Activated T-cell treated with anti-CD3 and anti-CD28 coated beads, Interleukin-2, amount 50 U/mL, for 72 hours (primary cell): ENCODE data around the gene ALG10. TPM values are rescaled to one million over a fixed set of nuclear protein-coding genes. Genes with fewer than 3 reads are reported as not detected.
"Not testable (repeated sequence)": the region's sequence is repeated elsewhere in the genome, so short reads cannot be mapped to it uniquely, and the experiment has no call there.

Source experiments
- ATAC-seq, 2 donors: fragments of 150-1000 bp; cut with Tn5 transposase; replicated peaks in 1 of 2; 2 replicates each; pipeline ENCODE4 v1.10.0; 2021; ENCODE audit warnings: moderate library complexity in 2 of 2, mild to moderate bottlenecking in 1 of 2
- DNase-seq, 2 donors: peaks; one replicate each; pipeline ENCODE4 v3.0.0; 2021 to 2022; ENCODE audit warnings: mixed read lengths in 1 of 2
- H3K27ac Mint-ChIP-seq: one replicate; pipeline ENCODE4 v1.8.0; 2022; ENCODE audit warnings: mild to moderate bottlenecking, moderate library complexity, mixed read lengths
- H3K27me3 Mint-ChIP-seq: one replicate; pipeline ENCODE4 v1.8.0; 2022; ENCODE audit warnings: low read depth, mixed read lengths
- H3K36me3 Mint-ChIP-seq, 2 donors: one replicate each; pipeline ENCODE4 v1.8.0; 2022; ENCODE audit warnings: mixed read lengths in 2 of 2, mild to moderate bottlenecking in 1 of 2; ENCODE audit not compliant: insufficient read depth in 2 of 2
- H3K4me1 Mint-ChIP-seq: one replicate; pipeline ENCODE4 v1.8.0; 2022; ENCODE audit warnings: low read depth, mixed read lengths
- H3K4me3 Mint-ChIP-seq, 2 donors: one replicate each; pipeline ENCODE4 v1.8.0; 2022; ENCODE audit warnings: mild to moderate bottlenecking in 2 of 2, mixed read lengths in 2 of 2, moderate library complexity in 2 of 2
- H3K9me3 Mint-ChIP-seq, 2 donors: one replicate each; pipeline ENCODE4 v1.8.0; 2022; ENCODE audit warnings: mixed read lengths in 2 of 2
- total RNA-seq, 2 donors: library from RNA; stranded (reverse); gene quantifications; one replicate each; pipeline ENCODE4 v1.2.3, GENCODE V29; 2022

Gene ALG10, protein sequence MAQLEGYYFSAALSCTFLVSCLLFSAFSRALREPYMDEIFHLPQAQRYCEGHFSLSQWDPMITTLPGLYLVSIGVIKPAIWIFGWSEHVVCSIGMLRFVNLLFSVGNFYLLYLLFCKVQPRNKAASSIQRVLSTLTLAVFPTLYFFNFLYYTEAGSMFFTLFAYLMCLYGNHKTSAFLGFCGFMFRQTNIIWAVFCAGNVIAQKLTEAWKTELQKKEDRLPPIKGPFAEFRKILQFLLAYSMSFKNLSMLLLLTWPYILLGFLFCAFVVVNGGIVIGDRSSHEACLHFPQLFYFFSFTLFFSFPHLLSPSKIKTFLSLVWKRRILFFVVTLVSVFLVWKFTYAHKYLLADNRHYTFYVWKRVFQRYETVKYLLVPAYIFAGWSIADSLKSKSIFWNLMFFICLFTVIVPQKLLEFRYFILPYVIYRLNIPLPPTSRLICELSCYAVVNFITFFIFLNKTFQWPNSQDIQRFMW
- total RNA-seq = 10 to 100 TPM; 20.5 to 25.7 TPM

GRCh38 chr12:34022079-34022830 is at the start of gene ALG10:
Gene ALG10 (plus strand): TSS chr12:34022496. CDS start chr12:34022600, 104 bp downstream.
- Mint-ChIP-seq H3K27ac (peak within 1 kb of the TSS; percentile 98), H3K9me3 (no peaks in the 10 kb centered on the region), H3K4me1 (peaks cover 30% of the 10 kb centered on the region), H3K27me3 (no peaks in the 10 kb centered on the region), H3K4me3 (peak within 1 kb of the TSS; percentile 96 to 97), H3K36me3 (peaks cover 2 to 5% of the 10 kb centered on the region in 2 donors)
- peak; percentile 93 to 95 for DNase-seq
- ATAC-seq = peak; percentile 99 to 100

DNA sequence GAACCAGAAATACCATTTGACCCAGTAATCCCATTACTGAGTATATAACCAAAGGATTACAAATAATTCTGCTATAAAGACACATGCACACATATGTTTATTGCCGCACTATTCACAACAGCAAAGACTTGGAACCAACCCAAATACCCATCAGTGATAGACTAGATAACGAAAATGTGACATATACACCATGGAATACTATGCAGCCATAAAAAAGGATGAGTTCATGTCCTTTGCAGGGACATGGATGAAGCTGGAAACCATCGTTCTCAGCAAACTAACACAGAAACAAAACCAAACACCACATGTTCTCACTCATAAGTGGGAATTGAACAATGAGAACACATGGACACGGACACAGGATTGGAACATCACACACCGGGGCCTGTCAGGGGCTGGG is 49.4 kb upstream of the ALG10 start:
- DNase-seq, H3K9me3 Mint-ChIP-seq, H3K4me1 Mint-ChIP-seq, H3K36me3 Mint-ChIP-seq, H3K27ac Mint-ChIP-seq, H3K4me3 Mint-ChIP-seq, H3K27me3 Mint-ChIP-seq, ATAC-seq: not testable (repeated sequence)

DNA sequence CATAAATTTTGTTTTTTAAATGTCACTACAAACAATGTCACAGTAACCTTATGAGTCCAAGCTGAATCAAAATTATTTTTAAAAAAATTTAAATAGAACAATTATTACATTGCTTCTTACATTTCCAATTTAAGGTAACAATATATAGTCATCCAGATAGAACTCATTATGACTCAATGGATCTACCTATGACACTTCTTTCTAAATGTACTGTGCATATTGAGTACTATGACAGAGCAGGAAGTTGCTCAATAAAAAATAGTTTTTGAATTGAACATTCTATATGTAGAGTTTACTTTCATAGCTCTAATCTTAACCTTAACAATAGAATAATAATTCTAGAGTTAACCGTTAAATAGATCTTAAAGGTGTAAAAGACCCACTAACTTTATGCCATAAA is 44.4 kb upstream of the ALG10 start:
- no peak overlapping the region for H3K27ac Mint-ChIP-seq
- H3K9me3 Mint-ChIP-seq = peaks cover 0 to 3% of the 10 kb centered on the region in 2 donors
- no peaks in the 10 kb centered on the region for H3K4me1 Mint-ChIP-seq
- H3K27me3 Mint-ChIP-seq = peaks cover 9% of the 10 kb centered on the region
- H3K4me3 Mint-ChIP-seq = no peak overlapping the region
- DNase-seq (no peak), ATAC-seq (peak in 1 of 2 donors; percentile 44)
- peaks cover 0 to 2% of the 10 kb centered on the region in 2 donors for H3K36me3 Mint-ChIP-seq

- H3K27ac Mint-ChIP-seq = no peak overlapping the region
- H3K4me1 Mint-ChIP-seq = no peaks in the 10 kb centered on the region
- H3K36me3 Mint-ChIP-seq = no peaks in the 10 kb centered on the region
- peaks cover 21% of the 10 kb centered on the region for H3K27me3 Mint-ChIP-seq
- DNase-seq = no peak
- peaks cover 2 to 5% of the 10 kb centered on the region in 2 donors for H3K9me3 Mint-ChIP-seq
- H3K4me3 Mint-ChIP-seq = no peak overlapping the region
- no peak for ATAC-seq
These were observed 34.0 kb upstream of the ALG10 start for GRCh38 chr12:33988197-33988805.

DNA sequence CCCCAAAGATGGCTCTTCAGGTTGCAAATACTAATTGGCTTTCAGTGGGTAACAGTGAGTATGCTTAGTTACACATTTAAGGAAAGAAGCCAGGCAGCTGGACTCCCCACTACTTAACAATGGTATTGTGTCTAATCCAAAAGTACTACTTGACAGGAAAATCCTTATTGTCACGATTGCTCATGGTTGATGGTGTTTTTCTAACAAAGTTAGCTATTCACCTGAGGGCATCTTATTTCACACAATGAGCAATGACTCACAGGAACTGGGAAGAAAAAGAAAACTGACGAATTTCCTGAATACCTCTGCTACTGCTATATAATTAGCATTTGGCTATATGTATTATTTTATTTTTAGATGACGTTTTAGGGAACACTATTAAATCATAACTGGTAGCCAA is 33.4 kb upstream of the ALG10 start:
- Mint-ChIP-seq H3K4me1 (no peaks in the 10 kb centered on the region), H3K27ac (no peak overlapping the region), H3K9me3 (peaks cover 2 to 5% of the 10 kb centered on the region in 2 donors), H3K27me3 (peaks cover 21% of the 10 kb centered on the region), H3K4me3 (no peak overlapping the region), H3K36me3 (no peaks in the 10 kb centered on the region)
- DNase-seq (no peak), ATAC-seq (no peak)

DNA sequence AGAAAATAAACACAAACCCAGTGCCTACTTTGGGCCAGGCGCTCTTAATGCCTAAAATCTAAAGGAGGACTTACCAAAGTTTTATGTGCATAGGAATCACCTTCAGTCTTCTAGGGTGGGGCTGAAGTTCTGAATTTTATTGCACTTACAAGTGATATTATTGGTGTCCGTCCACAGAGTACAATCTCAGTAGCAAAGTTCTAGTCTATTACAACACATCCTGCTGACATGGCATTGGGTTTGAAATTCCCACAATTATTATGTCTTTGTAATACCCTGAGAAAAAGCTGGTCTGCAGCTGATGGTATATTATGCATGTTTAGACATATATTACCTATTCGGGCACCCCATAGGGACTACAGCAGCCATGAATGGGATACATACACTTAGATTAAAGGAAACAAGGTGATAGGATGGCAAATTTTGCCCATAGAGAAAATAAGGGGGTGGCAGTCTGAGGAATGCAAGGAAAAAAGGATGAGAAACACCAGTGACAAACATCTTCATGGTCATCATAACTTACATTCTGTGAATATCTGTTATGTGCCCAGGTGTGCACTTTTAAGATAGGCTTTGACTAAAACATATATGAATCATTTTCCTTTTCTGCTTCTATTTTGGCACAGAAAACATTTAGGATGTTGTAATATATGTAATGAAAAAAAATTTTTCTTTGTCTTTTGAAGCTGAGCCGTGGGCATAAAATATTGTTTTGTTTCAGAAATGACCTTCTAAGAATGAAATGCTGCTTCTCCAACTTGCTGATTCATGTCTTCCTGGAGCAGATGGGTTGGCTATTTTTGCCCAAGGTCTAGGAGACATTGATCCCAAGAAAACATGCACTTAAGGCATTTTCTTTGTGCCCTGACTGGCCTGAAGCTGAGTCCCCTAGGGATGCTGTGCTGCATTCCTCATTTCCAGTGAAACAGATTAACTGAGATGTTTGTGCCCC is 27.2 kb upstream of the ALG10 start:
- H3K36me3 Mint-ChIP-seq = no peaks in the 10 kb centered on the region
- H3K27ac Mint-ChIP-seq = no peak overlapping the region
- H3K4me3 Mint-ChIP-seq = no peak overlapping the region
- peaks cover 12% of the 10 kb centered on the region for H3K27me3 Mint-ChIP-seq
- no peaks in the 10 kb centered on the region for H3K4me1 Mint-ChIP-seq
- no peaks in the 10 kb centered on the region for H3K9me3 Mint-ChIP-seq
- DNase-seq = no peak
- no peak for ATAC-seq

- not testable (repeated sequence) for H3K36me3 Mint-ChIP-seq, ATAC-seq, H3K4me1 Mint-ChIP-seq, H3K9me3 Mint-ChIP-seq, H3K27ac Mint-ChIP-seq, DNase-seq, H3K4me3 Mint-ChIP-seq
- H3K27me3 Mint-ChIP-seq = peaks cover 16% of the 10 kb centered on the region
These were observed 13.5 kb upstream of the ALG10 start for GRCh38 chr12:34008835-34009234.

GRCh38 chr12:34016361-34016760 is 5.9 kb upstream of the ALG10 start:
- DNase-seq (no peak), ATAC-seq (no peak)
- Mint-ChIP-seq H3K27ac (no peak overlapping the region), H3K4me3 (no peak overlapping the region), H3K27me3 (no peaks in the 10 kb centered on the region), H3K9me3 (no peaks in the 10 kb centered on the region), H3K36me3 (no peaks in the 10 kb centered on the region), H3K4me1 (peaks cover 1% of the 10 kb centered on the region)

GRCh38 chr12:34021071-34021470 is 1.2 kb upstream of the ALG10 start:
- peaks cover 30% of the 10 kb centered on the region for H3K4me1 Mint-ChIP-seq
- H3K9me3 Mint-ChIP-seq = no peaks in the 10 kb centered on the region
- H3K4me3 Mint-ChIP-seq = peak overlapping the region in 1 of 2 donors; percentile 96
- ATAC-seq (no peak), DNase-seq (no peak)
- peak overlapping the region; percentile 98 for H3K27ac Mint-ChIP-seq
- H3K36me3 Mint-ChIP-seq = peaks cover 2 to 3% of the 10 kb centered on the region in 2 donors
- no peaks in the 10 kb centered on the region for H3K27me3 Mint-ChIP-seq

DNA sequence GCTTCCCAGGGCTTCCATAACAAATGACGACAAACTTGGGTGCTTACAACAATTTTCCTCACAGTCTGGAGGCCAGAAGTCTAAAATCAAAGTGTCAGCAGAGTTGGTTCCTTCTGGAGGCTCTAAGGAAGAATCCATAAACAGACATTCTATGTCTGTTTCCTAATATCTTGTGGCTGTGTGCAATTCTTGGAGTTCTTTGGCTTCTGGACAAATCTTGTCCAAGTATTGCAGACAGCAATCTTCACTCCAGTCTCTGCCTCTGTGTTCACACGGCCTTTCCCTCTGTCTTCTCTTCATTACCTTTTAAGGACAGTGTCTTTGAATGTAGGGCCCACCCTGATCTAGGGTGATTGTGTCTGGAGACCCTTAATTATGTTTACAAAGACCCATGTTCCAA is 5.4 kb downstream of the ALG10 start:
- peaks cover 21% of the 10 kb centered on the region for H3K4me1 Mint-ChIP-seq
- H3K27me3 Mint-ChIP-seq, ATAC-seq, H3K36me3 Mint-ChIP-seq, H3K4me3 Mint-ChIP-seq, H3K9me3 Mint-ChIP-seq, H3K27ac Mint-ChIP-seq, DNase-seq: not testable (repeated sequence)

- Mint-ChIP-seq H3K4me3 (no peak overlapping the region), H3K27ac (no peak overlapping the region), H3K36me3 (peaks cover 0 to 1% of the 10 kb centered on the region in 2 donors), H3K27me3 (no peaks in the 10 kb centered on the region), H3K4me1 (no peaks in the 10 kb centered on the region), H3K9me3 (no peaks in the 10 kb centered on the region)
- ATAC-seq = no peak
- no peak for DNase-seq
These were observed 8.3 kb downstream of the ALG10 start for GRCh38 chr12:34030591-34030990.

- Mint-ChIP-seq H3K27ac (no peak overlapping the region), H3K4me1 (no peaks in the 10 kb centered on the region), H3K9me3 (no peaks in the 10 kb centered on the region), H3K36me3 (no peaks in the 10 kb centered on the region), H3K27me3 (no peaks in the 10 kb centered on the region), H3K4me3 (no peak overlapping the region)
- ATAC-seq = no peak
- no peak for DNase-seq
These were observed 11.5 kb downstream of the ALG10 start for GRCh38 chr12:34033628-34034296.
